ENCODE measurements around the gene SBNO1.

SBNO1 gene

GRCh38 chr12:123364532-123365024, at the start of gene SBNO1:
SBNO1 (minus strand) TSS chr12:123364847; CDS start chr12:123350441, 14,406 bp downstream.
- H3K4me3 ChIP-seq (ENCODE audit: low read depth, low read length): peak within 1 kb of the TSS; percentile 84
- H3K27ac ChIP-seq (ENCODE audit: extremely low read depth, low read depth, low read length): peak within 1 kb of the TSS; percentile 82
- H3K4me1 ChIP-seq (ENCODE audit: control insufficient read depth, insufficient read depth, low read length): peaks cover 5% of the 10 kb centered on the region; the same call in 1 of the 2 replicates
- H3K36me3 ChIP-seq (ENCODE audit: control insufficient read depth in 2 of 2, insufficient read depth in 1 of 2, low read length in 2 of 2): no peaks in the 10 kb centered on the region; a peak in 1 of 3 replicates
- no peaks in the 10 kb centered on the region for H3K9me3 ChIP-seq (ENCODE audit: control insufficient read depth, insufficient read depth, low read depth, low read length)
- CTCF ChIA-PET: interaction anchor here (0.8 to 1.7 kb wide), 5 partner anchors 11 to 21 kb away, joined by 3 to 10 read pairs (median 7); partner anchors contain the start of gene KMT5A
- POLR2A ChIA-PET: interaction anchor here (0.8 to 4.3 kb wide), 13 partner anchors 9 to 698 kb away, joined by 3 to 81 read pairs (median 5); partner anchors contain the start of genes DDX55, KMT5A, MPHOSPH9 and MTRFR
- TF ChIP-seq ZNF292 (tag by site-specific recombination; IDR thresholded peaks at IDR 0.05; ENCODE audit: borderline replicate concordance, low read depth): no peak
- TF ChIP-seq GLIS2 (tag by site-specific recombination; IDR thresholded peaks at IDR 0.05): peak; percentile 76
- TF ChIP-seq EGR2 (tag by site-specific recombination; IDR thresholded peaks at IDR 0.05; ENCODE audit: low read depth): peak; percentile 55
- TF ChIP-seq ZNF341 (tag by site-specific recombination; IDR thresholded peaks at IDR 0.05; ENCODE audit: low read depth): peak; percentile 30; the same call in 1 of the 2 replicates
- TF ChIP-seq ZNF596 (tag by site-specific recombination; IDR thresholded peaks at IDR 0.05): 0 out of 2 replicates have a peak, but pooled peaks have one; percentile 31
- TF ChIP-seq GLIS1 (tag by site-specific recombination; IDR thresholded peaks at IDR 0.05): peak; percentile 68
- TF ChIP-seq KLF9 (tag by site-specific recombination; IDR thresholded peaks at IDR 0.05; ENCODE audit: low read depth): peak; percentile 9; the same call in 1 of the 2 replicates
- peak; percentile 42 for TF ChIP-seq KLF8 (tag by site-specific recombination; IDR thresholded peaks at IDR 0.05)
- no peak for TF ChIP-seq KLF1 (tag by site-specific recombination; IDR thresholded peaks at IDR 0.05)
- TF ChIP-seq ZSCAN30 (tag by site-specific recombination; IDR thresholded peaks at IDR 0.05): 0 out of 2 replicates have a peak, but pooled peaks have one; percentile 10
- no peak for TF ChIP-seq ZBTB48 (tag by site-specific recombination; IDR thresholded peaks at IDR 0.05)
- TF ChIP-seq ZBTB20 (tag by site-specific recombination; IDR thresholded peaks at IDR 0.05): 0 out of 2 replicates have a peak, but pooled peaks have one; percentile 23
- no peak for TF ChIP-seq ZNF585B (tag by site-specific recombination; IDR thresholded peaks at IDR 0.05)
- peak; percentile 65; the same call in 1 of the 2 replicates for TF ChIP-seq YY2 (tag by site-specific recombination; IDR thresholded peaks at IDR 0.05)
- TF ChIP-seq ZNF140 (tag by site-specific recombination; IDR thresholded peaks at IDR 0.05): no peak
- no peak; the same call in 1 of the 2 replicates for TF ChIP-seq KLF17 (tag by site-specific recombination; IDR thresholded peaks at IDR 0.05)
- 0 out of 2 replicates have a peak, but pooled peaks have one; percentile 16 for TF ChIP-seq ZNF660 (tag by site-specific recombination; IDR thresholded peaks at IDR 0.05)
- no peak for TF ChIP-seq ZNF670 (tag by site-specific recombination; IDR thresholded peaks at IDR 0.05; ENCODE audit: low read depth)
- TF ChIP-seq ZNF426 (tag by site-specific recombination; IDR thresholded peaks at IDR 0.05): no peak
- no peak for TF ChIP-seq KLF7 (tag by site-specific recombination; IDR thresholded peaks at IDR 0.05; ENCODE audit: borderline replicate concordance)
- TF ChIP-seq YY1 (tag by site-specific recombination; IDR thresholded peaks at IDR 0.05): peak; percentile 65
- TF ChIP-seq PBX3 (CRISPR knock-in tag; IDR thresholded peaks at IDR 0.05): no peak
- no peak for TF ChIP-seq ZNF747 (tag by site-specific recombination; IDR thresholded peaks at IDR 0.05)
- TF ChIP-seq ZNF571 (tag by site-specific recombination; IDR thresholded peaks at IDR 0.05): no peak
- peak; percentile 91 for TF ChIP-seq ZNF335 (tag by site-specific recombination; conservative IDR thresholded peaks at IDR 0.05)
- no peak for TF ChIP-seq ZNF488 (tag by site-specific recombination; IDR thresholded peaks at IDR 0.05)
- TF ChIP-seq ZNF791 (tag by site-specific recombination; IDR thresholded peaks at IDR 0.05): no peak
- 0 out of 2 replicates have a peak, but pooled peaks have one; percentile 26 for TF ChIP-seq ZSCAN5A (tag by site-specific recombination; IDR thresholded peaks at IDR 0.05)
- no peak for TF ChIP-seq ZNF239 (tag by site-specific recombination; IDR thresholded peaks at IDR 0.05)
- TF ChIP-seq ATF2 (tag by site-specific recombination; IDR thresholded peaks at IDR 0.05; ENCODE audit: low read depth): no peak
- TF ChIP-seq PATZ1 (tag by site-specific recombination; IDR thresholded peaks at IDR 0.05): no peak

Data from HEK293 (cell line).